Measurements from ENCODE around the gene REPS1.
"Not testable (repeated sequence)": the region's sequence is repeated elsewhere in the genome, so short reads cannot be mapped to it uniquely, and the experiment has no call there.

REPS1 gene

DNA sequence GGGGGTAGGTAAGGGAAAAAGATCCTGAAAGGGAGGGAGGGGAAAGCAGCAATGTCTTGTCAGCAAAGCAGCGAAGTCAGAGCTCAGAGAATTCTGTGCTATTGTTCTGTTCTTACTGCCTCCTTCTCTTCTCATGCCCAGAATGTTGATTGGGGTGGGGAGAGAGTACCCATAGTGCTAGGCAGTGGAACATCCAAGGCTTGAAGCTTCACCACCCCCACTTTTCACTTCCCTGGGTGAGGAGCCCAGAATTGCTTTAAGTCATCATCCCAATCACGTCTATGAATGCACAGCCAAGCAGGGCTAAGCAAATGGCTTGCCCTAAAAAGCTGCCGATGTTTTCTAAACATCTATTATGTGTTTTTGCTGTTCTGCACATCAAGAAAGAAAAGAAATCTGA, 16.5 kb downstream of the REPS1 start:
- DNase-seq (ENCODE audit: low read depth in 2 of 2) = no peak

DNA sequence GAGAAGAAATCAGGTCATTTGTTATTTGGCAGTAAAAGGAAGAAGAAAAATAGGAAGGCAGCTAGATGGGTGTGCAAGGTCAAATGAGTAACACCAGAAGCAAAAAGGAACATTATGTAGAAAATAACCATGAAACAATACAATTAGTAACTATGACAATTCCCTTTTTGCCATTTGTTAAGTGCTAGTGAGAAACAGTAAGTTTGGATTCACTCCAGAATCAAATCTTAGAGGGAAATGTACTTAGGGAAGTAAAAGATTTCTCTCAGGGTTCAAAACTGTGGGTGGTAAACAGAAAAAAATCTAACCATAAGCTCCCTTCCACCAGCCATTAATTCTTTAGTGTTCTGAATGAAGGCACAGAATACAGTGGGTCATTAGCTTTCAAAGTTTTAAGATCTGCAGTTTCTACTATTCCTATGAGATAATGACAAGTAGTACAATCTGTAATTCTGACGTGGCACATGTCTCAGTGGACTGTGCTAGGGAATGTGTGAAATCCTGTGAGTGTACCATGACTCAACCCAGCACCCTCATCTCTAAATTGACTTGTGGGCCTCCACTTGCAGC, 17.1 kb downstream of the REPS1 start:
- no peak for DNase-seq (ENCODE audit: low read depth in 2 of 2)

DNA sequence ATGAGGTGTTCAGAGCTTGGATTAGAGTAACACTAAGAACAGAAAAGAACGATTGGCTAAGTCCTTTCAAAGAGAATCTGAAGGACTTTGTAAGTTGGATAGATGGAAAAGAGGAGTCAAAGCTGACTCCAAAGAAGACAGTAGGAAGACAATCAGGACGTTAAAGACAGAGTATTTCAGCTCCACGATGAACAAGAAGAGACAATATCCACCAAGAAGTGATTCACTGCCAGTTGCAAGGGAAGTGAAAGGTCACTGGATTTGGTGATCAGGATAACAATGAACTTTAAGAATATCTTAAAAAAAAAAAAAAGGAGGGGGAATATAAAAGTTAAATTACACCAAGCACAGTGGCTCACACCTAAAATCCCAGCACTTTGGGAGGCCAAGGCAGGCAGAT, 17.9 kb downstream of the REPS1 start:
- no peak for DNase-seq (ENCODE audit: low read depth in 2 of 2)

DNA sequence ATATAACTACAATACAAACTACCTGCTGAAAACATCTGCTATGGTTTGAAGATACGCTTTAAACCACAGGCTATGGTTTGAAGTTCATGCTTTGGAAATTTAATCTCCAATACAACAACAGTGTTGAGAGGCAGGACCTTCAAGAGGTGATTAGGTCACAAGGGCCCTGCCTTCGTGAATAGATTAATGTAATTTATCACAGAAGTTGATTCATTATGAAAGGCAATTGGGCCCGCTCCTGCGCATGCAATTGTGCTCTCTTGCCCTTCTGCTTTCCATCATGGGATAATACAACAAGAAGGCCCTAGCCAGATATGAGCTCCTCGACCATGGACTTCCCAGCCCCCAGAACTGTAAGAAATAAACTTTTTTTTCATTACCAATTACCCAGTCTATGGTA, 21.2 kb downstream of the REPS1 start:
- no peak for DNase-seq (ENCODE audit: low read depth in 2 of 2)

GRCh38 chr6:138965971-138966370, 22.1 kb downstream of the REPS1 start:
- DNase-seq (ENCODE audit: low read depth in 2 of 2) = no peak

DNA sequence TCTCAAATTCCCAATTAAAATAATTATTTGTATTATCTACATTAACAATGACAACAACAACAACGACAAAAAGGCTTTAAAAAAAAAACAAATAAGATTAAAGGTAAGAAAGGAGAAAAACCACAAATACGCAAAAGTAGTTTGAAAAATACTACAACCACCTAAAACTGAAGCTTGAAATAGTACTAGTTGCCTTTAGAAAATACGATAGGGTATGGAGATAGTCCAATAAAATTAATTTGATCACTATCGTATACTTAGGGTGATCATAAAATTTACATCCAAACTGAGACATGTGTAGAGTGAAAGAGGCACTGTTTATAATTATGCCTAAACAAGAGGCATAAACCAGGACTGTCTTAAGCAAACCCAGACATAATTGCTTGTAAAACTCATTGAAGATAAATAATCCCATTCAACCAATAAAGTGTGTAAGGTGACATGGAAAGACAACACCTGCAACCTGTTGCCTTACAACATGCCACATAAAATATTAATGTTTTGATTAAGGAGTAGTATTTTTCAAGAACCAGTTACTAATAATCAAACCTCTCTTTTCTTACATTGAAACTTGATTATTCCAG, 22.7 kb downstream of the REPS1 start:
- DNase-seq (ENCODE audit: low read depth in 2 of 2) = no peak

DNA sequence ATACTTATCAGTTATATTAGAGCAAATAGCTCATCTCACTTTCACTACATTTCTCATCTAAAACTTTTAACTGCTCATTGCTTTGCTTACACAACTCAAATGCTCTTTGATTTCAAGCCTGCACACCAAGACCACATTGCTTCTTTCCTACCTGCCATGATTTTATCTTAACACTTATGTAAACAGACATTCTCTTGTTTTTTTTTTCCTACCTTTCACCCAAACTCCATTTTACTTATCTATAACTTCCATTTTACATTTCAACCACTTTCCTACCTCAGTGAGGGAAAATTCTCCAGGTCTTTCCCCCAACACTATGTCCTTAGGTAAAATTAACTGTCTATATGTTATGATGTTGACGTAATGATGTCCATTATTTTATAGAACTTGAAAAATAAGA, 24.0 kb downstream of the REPS1 start:
- DNase-seq (ENCODE audit: low read depth in 2 of 2) = no peak

DNA sequence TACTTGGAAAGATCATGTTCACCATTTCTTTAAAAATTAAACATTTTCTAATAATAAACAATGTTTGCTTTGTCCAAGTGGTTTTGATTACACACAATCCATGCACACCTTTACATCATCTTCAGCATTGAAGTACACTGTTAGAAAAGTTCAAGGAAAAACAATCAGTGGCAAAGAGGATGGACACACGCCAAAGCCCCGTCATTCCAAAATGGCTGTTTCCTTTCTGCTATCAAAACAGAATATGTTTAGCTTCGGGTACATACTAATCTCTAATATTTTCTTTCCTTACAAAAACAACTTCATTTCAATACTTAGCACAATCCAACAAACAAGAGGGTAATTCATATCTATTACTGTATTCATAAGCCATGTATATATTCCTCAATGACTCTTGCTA, 24.5 kb downstream of the REPS1 start:
- DNase-seq (ENCODE audit: low read depth in 2 of 2) = no peak

GRCh38 chr6:138963119-138963518, 24.9 kb downstream of the REPS1 start:
- no peak for DNase-seq (ENCODE audit: low read depth in 2 of 2)

DNA sequence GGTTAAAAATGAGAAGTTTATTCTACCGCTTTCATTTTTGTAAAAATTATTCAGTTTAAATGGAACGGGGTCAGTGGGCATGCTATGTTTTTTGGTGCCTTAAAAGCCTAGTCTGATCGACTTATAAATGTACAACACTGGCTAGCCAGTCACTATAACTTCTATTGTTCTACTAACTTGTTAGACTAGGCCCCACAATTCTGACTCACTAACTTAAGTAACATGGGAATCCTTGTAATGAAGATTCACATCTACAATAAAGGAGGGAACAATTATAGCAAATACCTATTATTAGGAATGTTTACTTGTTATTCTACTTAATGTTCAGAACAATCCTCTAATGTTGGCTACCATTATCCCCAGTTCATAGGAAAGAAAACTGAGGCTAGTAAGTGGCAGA, 28.5 kb downstream of the REPS1 start:
- no peak for DNase-seq (ENCODE audit: low read depth in 2 of 2)

DNA sequence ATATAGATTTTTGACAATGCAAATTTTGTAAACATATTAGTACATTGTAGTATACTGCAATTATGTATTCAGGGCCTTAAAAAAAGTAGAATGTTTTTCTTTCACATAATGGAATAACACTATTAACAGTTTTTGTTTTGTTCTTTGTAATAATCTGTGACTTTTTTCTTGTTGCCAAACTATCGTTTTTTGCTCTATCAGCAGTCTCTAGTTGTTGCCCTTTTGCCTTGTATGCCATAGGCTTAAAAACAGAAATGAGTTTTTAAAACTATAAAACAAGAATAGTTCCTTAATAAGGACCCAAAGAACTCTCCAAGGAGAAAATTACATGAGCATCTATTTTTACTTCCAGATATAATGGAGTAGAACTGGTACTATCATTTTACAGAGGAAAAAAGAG, 29.5 kb downstream of the REPS1 start:
- DNase-seq (ENCODE audit: low read depth in 2 of 2) = no peak

DNA sequence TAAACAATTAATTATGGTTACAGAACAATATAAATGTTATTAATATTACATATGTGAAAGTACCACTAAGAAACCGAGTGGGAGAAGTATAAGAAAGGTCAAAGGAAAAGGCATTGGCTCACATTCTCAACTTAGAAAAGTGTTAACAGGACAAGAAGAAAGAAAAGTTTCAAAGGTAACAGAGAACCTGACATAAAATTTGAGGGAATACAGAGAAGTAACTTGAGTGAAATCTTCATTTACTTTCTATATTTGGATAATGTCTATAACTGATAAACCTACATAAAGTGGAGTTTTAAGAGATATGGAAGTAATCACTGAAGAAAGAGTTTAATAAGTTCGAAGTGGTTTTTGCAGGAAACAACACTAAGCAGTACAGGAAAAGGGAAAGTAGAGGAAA, 30.1 kb downstream of the REPS1 start:
- no peak for DNase-seq (ENCODE audit: low read depth in 2 of 2)

GRCh38 chr6:138957484-138957883, 30.6 kb downstream of the REPS1 start:
- DNase-seq (ENCODE audit: low read depth in 2 of 2) = no peak

DNA sequence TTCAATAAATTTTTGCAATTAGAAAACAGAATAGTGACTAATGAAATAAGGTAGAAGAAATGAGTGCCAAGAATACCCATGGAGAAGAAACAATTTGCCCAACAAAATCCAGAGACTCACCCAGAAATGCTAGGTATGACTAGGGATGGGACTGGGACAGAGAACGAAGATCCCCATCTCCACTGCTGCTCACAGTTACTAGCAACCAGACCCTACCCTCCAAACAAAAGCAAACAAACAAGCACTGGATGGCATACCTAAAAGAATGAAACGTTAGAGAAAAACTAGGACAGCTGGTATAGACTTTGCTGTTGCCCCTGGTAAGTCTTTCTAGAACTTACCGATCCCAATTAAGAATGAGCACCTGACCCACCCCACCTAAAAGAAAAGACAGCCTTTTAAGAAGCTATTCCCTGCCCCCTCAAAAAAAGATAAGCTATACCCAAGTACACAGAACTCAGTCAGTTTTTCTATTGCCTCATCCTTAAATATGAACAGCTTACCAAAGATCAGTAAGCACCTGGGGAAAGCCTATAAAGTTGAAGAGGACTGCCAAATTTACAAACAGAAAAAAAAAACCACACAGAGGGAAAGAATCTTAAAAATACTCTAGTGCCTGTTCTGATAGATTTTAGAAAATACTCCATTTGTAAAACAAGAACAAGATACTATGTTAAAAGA, 31.7 kb downstream of the REPS1 start:
- no peak for DNase-seq (ENCODE audit: low read depth in 2 of 2)

DNA sequence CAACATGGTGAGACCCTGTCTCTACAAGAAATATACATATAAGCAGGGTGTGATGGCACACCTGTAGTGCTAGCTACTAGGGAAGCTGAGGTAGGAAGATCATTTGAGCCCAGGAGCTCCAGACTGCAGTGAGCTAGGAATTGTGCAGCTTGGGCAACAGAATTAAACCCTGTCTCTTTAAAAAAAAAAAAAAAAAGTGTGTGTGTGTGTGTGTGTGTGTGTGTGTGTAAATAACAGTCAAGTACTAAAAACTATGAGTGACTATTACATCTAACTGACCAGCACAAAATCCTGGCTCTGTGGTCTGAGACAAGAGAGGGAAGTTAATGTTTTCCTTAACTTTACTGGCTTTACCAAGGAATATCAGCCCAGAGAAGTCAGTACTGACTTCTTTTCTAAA, 32.8 kb downstream of the REPS1 start:
- DNase-seq (ENCODE audit: low read depth in 2 of 2) = no peak

- no peak for DNase-seq (ENCODE audit: low read depth in 2 of 2)
Measured at GRCh38 chr6:138953451-138953850, 34.6 kb downstream of the REPS1 start.

DNA sequence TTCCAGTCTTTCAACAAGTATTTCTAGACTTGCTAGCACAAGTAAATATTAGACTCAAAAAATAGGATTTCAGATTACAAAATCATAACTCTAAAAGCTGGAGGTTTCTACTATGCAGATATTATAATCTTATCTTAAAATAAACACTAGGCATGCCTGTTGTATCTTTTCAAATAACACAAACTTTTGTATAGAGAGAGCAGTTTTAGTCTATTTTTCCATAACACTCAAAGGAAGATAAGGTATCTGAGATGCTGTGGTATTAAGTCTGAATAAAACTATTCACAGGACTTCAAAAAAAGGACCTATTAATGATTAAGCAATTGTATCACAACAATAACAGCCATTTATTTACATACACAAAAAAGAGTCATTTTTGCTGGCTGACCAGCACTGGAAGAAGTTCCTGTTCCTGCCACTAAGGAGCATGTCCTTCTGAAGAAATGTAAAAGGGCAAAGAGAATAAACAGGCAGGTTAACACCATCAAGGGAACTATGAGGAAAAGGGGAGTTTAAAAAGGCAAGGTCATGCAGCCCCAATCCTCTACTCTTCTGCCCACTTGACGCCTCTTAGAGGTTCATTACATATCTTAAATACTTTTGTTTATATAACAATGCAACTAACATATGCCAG, 39.4 kb downstream of the REPS1 start:
- no peak for DNase-seq (ENCODE audit: low read depth in 2 of 2)

DNA sequence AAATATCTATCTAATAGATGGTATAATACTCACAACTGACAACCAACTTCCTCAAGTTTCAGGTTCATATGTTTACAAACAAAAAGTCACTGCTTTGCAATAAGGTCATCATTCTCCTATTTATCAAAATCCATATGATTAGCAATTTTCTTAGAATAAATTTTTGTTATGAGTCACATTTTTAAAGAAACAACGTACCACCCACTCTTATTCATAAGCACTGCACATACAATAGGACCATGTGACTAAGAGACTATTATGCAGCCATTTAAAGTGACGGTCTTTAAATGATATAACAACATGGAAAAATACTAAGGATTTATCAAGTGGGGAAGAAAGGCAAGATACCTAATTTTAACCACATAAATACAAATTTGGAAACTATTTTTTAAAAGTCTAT, 40.0 kb downstream of the REPS1 start:
- no peak for DNase-seq (ENCODE audit: low read depth in 2 of 2)

GRCh38 chr6:138945354-138945753, 42.7 kb downstream of the REPS1 start:
- DNase-seq (ENCODE audit: low read depth in 2 of 2) = no peak

DNA sequence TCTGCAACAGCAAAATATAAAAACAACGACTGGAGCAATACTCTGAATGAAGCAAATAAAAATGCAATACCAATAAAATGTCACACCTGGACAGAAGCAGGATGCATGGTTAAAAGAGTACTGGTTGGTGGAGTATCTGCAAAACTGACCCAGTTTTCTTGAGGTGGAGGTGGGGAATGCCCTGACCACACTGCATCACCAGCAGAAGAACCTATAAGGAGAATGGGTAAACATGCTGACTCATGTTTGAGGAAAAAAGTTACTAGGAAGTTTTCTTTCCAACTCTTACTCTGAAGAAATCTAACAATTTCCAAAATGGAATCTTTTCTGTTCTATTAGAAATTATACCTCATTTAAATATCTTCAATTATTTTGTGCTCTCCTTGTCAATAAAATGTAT, 43.6 kb downstream of the REPS1 start:
- DNase-seq (ENCODE audit: low read depth in 2 of 2) = no peak

DNA sequence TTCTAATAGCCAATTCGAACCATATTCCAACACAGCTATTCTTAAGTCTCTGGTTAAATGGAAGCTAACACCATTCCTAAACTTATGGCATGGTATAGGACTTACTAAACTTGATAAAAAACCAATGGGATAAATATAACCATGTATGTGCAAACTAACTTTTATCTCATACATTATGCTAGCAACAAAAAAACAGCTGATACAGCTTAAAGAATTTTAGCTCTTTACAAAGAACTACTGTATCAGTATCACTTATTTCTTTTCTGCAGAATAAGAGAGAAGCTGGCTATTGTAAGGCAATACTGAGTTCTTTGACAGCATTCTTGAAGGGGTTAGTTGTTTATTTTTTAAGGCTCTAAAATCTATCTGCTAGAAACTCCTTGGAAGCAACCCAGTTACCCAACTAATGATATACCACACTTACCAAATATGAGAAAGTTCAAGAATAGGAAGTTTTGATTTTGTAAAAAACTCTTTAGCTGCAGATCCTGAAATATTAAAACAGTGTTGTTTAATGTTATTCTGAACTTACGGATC, 44.9 kb downstream of the REPS1 start:
- no peak for DNase-seq (ENCODE audit: low read depth in 2 of 2)

DNA sequence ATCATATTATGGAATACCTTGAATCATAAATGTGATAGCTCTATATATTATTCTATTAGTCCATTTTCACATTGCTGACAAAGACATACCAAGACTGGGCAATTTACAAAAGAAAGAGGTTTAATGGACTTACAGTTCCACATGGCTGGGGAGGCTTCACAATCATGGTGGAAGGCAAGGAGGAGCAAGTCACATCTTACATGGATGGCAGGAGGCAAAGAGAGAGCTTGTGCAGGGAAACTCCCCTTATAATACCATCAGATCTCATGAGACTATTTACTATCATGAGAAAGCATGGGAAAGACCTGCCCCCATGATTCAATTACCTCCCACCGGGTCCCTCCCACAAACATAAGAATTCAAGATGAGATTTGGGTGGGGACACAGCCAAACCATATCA, 51.2 kb downstream of the REPS1 start:
- DNase-seq (ENCODE audit: low read depth in 2 of 2) = not testable (repeated sequence)

DNA sequence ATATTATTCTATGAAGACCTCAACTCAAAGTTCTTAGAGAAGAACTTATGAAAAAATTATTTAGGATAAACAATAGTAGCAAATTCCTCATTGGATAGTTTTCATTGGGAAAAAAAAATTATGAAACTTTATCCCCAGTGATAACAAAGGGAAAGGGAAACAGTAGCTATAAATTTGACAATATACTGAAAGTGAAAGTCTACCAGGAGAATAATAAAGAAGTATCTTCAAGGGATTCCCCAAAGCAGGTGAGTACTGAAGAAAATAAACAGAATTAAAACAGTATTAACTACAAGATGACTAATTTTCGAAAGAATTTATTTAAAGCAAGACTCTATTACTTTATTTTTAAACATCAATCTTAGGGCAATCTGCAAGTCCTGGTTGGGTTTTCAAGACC, 56.4 kb downstream of the REPS1 start:
- no peak for DNase-seq (ENCODE audit: low read depth in 2 of 2)
